Smooth muscle cell (in vitro differentiated cells): ENCODE data around the gene TSNAX. TPM values are rescaled to one million over a fixed set of nuclear protein-coding genes. Genes with fewer than 3 reads are reported as not detected.

Experiments
- DNase-seq: peaks from one replicate; lab custom pipeline; 2025; ENCODE audit not compliant: unreplicated experiment; lab: John Stamatoyannopoulos, UW
- H2AFZ ChIP-seq: fragments of 200-600 bp; sonication (generic); 2 replicates; pipeline ENCODE4 v1.6.0; 2016; ENCODE audit warnings: antibody characterized with exemption, low read depth, mild to moderate bottlenecking
- H3F3A ChIP-seq: fragments of 200-600 bp; sonication (generic); 2 replicates; pipeline ENCODE4 v1.6.0; 2017; ENCODE audit warnings: antibody characterized with exemption, low read depth
- H3K27ac ChIP-seq: fragments of 200-600 bp; sonication (generic); 2 replicates; pipeline ENCODE4 v1.5.1; 2016; ENCODE audit warnings: low read depth, mild to moderate bottlenecking
- H3K27me3 ChIP-seq: fragments of 200-600 bp; sonication (generic); 2 replicates; pipeline ENCODE4 v1.6.1; 2016; ENCODE audit warnings: low read depth, mild to moderate bottlenecking
- H3K36me3 ChIP-seq: fragments of 200-600 bp; sonication (generic); 2 replicates; pipeline ENCODE4 v1.5.1; 2016; ENCODE audit warnings: low read depth
- H3K4me1 ChIP-seq: fragments of 200-600 bp; sonication (generic); 2 replicates; pipeline ENCODE4 v1.5.1; 2016; ENCODE audit warnings: low read depth
- H3K4me2 ChIP-seq: fragments of 200-600 bp; sonication (generic); 2 replicates; pipeline ENCODE4 v1.6.0; 2016; ENCODE audit warnings: mild to moderate bottlenecking
- H3K4me3 ChIP-seq: fragments of 200-600 bp; sonication (generic); 2 replicates; pipeline ENCODE4 v1.5.1; 2016; ENCODE audit warnings: mild to moderate bottlenecking
- H3K79me2 ChIP-seq: fragments of 200-600 bp; sonication (generic); 2 replicates; pipeline ENCODE4 v1.6.0; 2016; ENCODE audit warnings: low read depth, mild to moderate bottlenecking
- H3K9ac ChIP-seq: fragments of 200-600 bp; sonication (generic); 2 replicates; pipeline ENCODE4 v1.6.0; 2016; ENCODE audit warnings: low read depth
- H3K9me3 ChIP-seq: fragments of 200-600 bp; sonication (generic); replicated peaks from 2 replicates; pipeline ENCODE4 v1.5.1; 2016; ENCODE audit warnings: low read depth
- H4K20me1 ChIP-seq: fragments of 200-600 bp; sonication (generic); 2 replicates; pipeline ENCODE4 v1.6.0; 2016; ENCODE audit warnings: low read depth
- WGBS: methylation state at CpG from one replicate; pipeline ENCODE4 v1.1.7; 2016; ENCODE audit warnings: low lambda C conversion rate; 5-methylcytosine and 5-hydroxymethylcytosine counted together
- polyA plus RNA-seq: library from polyadenylated mRNA; unstranded; fragments of >200 nt; fragmentation: Nextera tagmentation; extraction: Ambion mirVana; gene quantifications from 2 replicates; pipeline ENCODE4 v1.2.1, GENCODE V29; 2016
- total RNA-seq: library from RNA; depleted of rRNA; stranded (reverse); fragments of >200 nt; gene quantifications from 2 replicates; pipeline ENCODE4 v1.2.3, GENCODE V29; 2014
- TF ChIP-seq, protein P1 (sequence below): fragments of 200-600 bp; sonication (generic); IDR thresholded peaks from 2 replicates; pipeline ENCODE4 v1.5.1; 2017; ENCODE audit warnings: borderline replicate concordance, mild to moderate bottlenecking, antibody characterized with exemption; ENCODE audit not compliant: insufficient read depth, poor library complexity, severe bottlenecking

Gene TSNAX
- total and polyA plus RNA-seq, 2 experiments from 2014 or later = 22.6 to 36.5 TPM

GRCh38 chr1:231603598-231604275 lies 75.3 kb downstream of the TSNAX start:
- DNase-seq = no peak
- TF ChIP-seq, protein P1, sequence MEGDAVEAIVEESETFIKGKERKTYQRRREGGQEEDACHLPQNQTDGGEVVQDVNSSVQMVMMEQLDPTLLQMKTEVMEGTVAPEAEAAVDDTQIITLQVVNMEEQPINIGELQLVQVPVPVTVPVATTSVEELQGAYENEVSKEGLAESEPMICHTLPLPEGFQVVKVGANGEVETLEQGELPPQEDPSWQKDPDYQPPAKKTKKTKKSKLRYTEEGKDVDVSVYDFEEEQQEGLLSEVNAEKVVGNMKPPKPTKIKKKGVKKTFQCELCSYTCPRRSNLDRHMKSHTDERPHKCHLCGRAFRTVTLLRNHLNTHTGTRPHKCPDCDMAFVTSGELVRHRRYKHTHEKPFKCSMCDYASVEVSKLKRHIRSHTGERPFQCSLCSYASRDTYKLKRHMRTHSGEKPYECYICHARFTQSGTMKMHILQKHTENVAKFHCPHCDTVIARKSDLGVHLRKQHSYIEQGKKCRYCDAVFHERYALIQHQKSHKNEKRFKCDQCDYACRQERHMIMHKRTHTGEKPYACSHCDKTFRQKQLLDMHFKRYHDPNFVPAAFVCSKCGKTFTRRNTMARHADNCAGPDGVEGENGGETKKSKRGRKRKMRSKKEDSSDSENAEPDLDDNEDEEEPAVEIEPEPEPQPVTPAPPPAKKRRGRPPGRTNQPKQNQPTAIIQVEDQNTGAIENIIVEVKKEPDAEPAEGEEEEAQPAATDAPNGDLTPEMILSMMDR = peak; percentile 77
- Histone ChIP-seq H3K4me3 (peak overlapping the region; percentile 50), H3K4me1 (no peaks in the 10 kb centered on the region), H2AFZ (peak overlapping the region; percentile 32), H3K27me3 (no peaks in the 10 kb centered on the region), H3K79me2 (no peaks in the 10 kb centered on the region), H3F3A (no peaks in the 10 kb centered on the region), H3K4me2 (peak overlapping the region; percentile 82), H3K27ac (no peak overlapping the region), H3K36me3 (no peaks in the 10 kb centered on the region), H4K20me1 (no peaks in the 10 kb centered on the region), H3K9ac (no peak overlapping the region), H3K9me3 (no peaks in the 10 kb centered on the region)
- 27% methylated on average over 8 of the region's 8 CpGs for WGBS

- no peaks in the 10 kb centered on the region for H3K27me3 ChIP-seq
- no peaks in the 10 kb centered on the region for H4K20me1 ChIP-seq
- H3K4me3 ChIP-seq = no peak overlapping the region
- no peaks in the 10 kb centered on the region for H3F3A ChIP-seq
- no peaks in the 10 kb centered on the region for H3K9me3 ChIP-seq
- no peak for DNase-seq
- no peak overlapping the region for H3K9ac ChIP-seq
- no peaks in the 10 kb centered on the region for H3K79me2 ChIP-seq
- H3K4me2 ChIP-seq = peak overlapping the region; percentile 82
- no peaks in the 10 kb centered on the region for H3K4me1 ChIP-seq
- TF ChIP-seq, protein P1 = no peak
- H3K36me3 ChIP-seq = no peaks in the 10 kb centered on the region
- WGBS = 57% methylated on average over 2 of the region's 2 CpGs
- H2AFZ ChIP-seq = no peak overlapping the region
- no peak overlapping the region for H3K27ac ChIP-seq
Observed at GRCh38 chr1:231604276-231604621, 75.8 kb downstream of the TSNAX start.

- no peaks in the 10 kb centered on the region for H3K4me1 ChIP-seq
- no peaks in the 10 kb centered on the region for H3K36me3 ChIP-seq
- H4K20me1 ChIP-seq = no peaks in the 10 kb centered on the region
- H2AFZ ChIP-seq = no peak overlapping the region
- no peak for DNase-seq
- TF ChIP-seq, protein P1 = no peak
- no peak overlapping the region for H3K4me3 ChIP-seq
- H3F3A ChIP-seq = no peaks in the 10 kb centered on the region
- H3K27me3 ChIP-seq = peaks cover 5% of the 10 kb centered on the region
- no peaks in the 10 kb centered on the region for H3K9me3 ChIP-seq
- H3K4me2 ChIP-seq = no peak overlapping the region
- WGBS = 61% methylated on average over 8 of the region's 8 CpGs
- no peak overlapping the region for H3K27ac ChIP-seq
- H3K79me2 ChIP-seq = no peaks in the 10 kb centered on the region
- H3K9ac ChIP-seq = no peak overlapping the region
Observed at GRCh38 chr1:231605149-231606100, 77.0 kb downstream of the TSNAX start.
